G401.6 (cell line): ENCODE measurements around the gene BCL11A.
A peak's percentile ranks its signal among the peaks of the same experiment; 100 is the strongest.

Experiments used
- FAIRE-seq: peaks from 2 replicates; lab custom pipeline; 2012; peaks lifted over from hg19 to GRCh38; lab: Jason Lieb, UNC

Gene BCL11A

DNA sequence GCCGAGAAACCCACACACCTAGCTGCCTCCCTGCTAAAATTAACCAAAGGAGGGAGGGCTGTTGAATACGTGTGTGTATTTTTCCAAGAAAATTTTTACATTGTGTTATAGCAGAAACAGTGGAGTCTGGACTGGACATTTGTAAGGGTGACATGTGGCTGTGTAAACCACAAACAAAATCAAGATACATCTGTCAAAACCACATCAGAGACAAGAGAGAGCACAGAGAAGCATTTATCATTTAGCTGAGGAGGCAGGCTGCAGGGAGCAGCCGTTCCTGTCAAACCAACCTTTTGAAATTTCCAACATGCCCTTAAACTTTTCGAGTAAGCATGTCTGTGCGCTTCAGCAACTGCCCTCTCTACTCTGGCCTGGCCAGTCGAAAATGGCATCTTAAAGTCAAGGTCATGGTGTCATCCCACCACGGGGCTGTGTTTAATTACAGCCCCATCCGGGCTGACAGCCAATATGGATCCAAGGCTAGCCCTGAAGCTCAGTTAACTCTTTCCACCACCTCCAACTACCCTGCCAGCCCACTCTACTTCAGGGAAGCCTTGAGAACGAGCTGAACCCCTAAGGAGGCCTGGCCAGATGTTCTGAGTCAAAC is 8.4 kb downstream of the BCL11A start:
- FAIRE-seq = no peak

DNA sequence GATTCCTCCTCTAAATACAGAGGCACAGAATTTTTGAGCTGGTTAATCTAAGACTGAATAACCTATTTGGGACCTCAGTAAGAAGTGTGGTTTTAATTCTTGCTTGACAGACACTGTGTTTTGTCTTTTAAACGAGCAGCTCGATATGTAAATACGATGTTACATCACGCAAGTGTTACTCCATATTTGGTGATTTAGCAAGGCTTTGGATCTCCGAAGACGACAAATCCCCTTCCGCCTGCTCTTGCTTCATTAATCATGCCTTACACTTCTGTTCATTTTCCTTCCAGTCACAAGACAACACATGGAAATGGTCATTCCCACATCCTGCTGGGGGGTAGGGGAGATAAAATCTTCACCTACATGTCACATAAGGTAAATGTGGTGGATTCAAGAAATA is 9.4 kb downstream of the BCL11A start:
- no peak for FAIRE-seq

DNA sequence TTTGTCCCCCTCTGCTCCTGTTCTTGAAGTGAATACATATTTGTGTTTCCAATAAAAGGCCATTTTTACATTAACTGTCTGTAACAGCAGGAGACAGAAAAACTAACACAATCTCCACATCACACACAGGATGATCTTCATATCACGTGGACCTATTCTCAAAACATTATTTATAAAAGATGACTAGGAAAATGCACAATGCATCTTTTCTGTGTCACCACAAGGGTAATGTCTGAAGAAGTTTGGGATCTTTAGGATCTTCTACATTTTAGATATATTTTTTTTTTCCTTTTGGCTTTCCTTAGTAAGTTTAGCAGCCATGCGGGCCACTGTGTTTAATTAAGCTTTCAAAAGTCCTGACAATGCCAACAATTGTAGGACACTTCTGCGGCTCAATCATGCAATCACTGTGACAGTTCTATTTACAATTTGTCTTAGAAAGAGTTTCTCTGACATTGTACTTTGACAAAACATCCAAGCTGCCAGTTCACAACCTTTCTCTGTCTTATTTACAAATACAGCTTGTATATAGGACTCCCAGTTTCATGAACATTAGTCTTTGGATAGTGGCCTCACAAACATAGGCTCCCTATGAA is 12.3 kb downstream of the BCL11A start:
- FAIRE-seq = peak; percentile 6

DNA sequence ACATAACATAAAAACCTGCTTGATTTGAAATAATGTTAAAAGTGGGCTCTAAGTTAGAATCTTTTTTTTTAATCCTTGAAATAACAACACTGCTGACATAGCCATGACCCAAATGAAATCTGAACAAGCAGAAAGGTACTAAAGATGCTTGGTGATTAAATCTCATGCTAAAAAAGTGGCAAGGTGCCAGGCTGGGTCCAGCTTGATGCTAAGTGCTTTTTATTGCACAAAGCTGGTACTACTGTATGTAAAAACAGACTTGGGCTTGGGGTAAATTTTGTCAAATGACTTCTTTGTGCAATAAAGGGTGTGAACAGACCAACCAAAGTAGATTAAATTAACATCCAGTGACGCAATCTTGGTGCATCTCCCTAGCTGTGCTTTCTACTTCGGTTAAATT is 13.4 kb downstream of the BCL11A start:
- no peak for FAIRE-seq

DNA sequence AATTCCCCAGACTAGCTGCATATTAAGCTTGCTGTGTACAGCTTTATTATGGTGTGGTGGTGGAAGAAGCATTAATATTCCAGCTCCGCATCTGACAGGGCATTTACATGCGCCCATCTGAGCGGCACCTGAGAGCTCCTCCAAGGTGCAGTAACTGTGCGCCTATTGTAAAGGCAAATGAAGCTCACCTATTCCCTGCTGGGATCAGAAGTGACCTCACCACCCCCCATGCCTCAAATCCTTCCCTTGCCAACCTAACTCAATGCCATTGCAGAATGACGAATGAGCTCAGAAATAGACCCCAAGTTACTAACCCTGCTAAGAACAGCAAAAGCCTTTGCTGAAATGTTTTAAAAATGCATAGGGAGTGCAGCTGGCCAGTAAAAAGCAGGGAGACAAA is 14.3 kb downstream of the BCL11A start:
- FAIRE-seq = no peak

DNA sequence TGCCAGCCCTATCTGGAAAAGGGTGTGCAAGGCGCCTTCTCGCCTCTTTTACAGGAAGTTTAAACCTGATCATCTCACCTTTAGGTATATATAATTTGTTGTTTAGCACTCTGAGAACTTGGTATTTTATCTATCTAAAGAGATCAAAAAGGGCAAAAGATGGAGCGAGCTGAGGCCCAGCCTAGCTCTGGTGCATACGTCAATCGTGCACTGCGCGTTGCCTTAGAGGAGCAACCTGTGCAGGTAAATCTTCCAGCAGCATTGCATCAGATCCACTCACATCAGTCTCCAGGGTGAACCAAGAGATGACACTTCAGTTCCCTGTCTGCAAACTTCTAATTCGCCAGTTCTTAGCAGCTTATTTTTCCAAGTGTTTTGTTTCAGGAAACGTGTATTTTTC is 15.4 kb downstream of the BCL11A start:
- no peak for FAIRE-seq

DNA sequence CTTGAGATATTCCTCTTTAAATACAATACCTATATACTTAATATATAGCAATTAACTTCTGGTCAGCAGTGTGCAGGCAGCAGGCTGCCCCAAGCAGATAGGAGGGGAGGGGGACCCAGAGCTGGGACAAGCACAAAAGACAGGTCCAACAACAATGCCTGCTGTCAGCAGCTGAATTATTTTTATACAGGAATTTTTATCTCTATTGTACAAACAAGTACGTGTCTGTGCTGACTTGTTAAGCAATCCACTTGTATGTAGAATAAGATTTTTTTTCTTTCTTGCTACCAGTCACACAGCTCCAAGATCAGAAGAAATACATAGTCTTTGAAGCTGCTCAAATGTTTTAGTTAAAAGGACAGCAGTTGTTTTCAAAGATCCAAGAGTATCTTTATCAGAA is 16.7 kb downstream of the BCL11A start:
- peak; percentile 81 for FAIRE-seq

DNA sequence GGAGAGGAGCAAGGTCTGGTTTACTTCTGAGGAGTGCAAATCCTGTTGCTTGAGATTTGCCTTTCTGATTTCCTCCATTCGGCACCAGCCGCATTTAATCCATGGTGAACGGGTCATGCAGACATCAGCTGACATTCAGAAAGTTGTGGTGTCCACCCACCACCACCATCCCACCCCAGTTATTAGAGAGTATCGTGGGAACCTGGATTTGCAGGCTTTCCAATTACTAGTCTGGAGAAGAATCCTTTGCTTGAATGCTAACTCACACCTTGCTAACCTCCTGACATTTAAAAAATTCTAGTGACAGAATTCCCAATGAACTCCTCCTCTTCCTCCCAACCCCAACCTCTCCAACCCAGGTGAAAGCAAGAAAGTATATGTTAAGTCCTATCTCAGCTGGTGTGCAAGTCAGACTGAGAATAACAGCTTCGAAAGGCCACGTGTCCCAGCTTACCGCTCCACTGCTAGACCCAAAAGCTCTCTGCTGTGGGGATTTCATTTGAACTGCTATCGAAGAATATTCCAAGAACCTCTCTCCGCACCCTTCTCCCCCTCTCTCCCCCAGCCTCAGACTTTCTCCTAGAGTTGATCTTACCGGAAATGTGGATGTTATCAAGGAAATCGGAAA is 17.7 kb downstream of the BCL11A start:
- no peak for FAIRE-seq

DNA sequence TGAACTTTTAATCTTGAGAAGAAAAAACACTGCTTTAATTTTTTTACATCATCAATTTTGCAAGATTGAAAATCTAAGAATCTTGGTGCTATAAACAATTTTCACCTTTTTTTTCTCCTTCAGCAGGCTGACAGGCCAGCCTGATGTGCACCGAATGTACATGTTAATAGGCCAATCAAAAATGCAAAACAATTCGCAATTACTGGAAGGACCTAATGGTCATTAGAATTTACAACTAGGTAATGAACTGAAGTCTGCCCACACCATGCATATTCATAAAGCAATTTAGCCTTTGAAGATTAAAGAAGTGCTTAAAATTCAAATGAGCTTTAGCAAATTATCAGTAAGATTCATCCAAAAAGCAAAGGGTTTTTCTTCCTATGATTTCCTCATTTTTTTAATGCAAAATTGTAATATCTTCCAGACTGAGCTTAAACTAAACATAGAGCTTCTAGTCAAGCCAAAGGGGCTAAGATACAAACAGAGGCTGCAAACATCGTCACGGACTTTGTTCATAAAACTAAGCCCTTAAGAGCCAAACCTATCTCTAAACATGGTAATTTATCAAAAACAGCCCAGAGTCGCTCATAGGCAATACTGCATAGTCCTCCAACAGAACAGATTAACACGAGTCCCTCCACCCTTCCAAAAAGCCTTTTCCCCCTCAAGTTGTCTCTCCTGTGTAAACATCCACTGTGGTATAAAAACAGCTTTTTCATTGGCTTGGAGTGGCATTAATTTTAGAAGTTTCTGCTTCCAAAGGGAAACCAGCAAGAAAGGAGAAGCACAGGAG is 18.4 kb downstream of the BCL11A start:
- FAIRE-seq = no peak

DNA sequence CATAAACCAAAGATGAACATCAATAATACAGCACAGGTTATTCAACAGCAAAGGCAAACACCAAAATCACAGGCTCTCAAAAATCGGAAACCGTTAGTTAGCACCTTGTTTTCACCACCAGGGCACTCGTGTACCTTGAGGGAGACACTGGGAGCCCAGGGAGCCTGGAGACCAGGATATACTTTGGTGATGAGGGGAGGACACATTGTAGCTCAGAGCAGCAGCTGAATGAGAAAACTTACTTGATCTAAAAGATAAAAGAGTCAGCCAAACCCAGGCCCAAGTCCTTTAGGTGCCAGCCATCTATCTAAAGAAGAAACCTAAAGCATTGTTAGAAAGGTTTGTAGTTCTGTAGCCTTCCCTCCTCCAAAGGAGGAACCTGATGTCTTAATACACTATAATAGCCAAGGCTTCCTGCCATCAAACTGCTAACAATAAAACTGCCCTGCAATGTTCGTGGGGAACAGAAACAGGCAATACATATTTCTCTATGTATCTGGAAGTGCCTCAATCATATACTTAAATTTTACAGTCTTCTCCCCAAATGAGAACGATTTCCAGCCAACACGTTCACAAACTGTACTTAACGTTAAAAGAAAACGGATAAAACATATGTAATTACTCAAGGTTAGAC is 19.3 kb downstream of the BCL11A start:
- no peak for FAIRE-seq

DNA sequence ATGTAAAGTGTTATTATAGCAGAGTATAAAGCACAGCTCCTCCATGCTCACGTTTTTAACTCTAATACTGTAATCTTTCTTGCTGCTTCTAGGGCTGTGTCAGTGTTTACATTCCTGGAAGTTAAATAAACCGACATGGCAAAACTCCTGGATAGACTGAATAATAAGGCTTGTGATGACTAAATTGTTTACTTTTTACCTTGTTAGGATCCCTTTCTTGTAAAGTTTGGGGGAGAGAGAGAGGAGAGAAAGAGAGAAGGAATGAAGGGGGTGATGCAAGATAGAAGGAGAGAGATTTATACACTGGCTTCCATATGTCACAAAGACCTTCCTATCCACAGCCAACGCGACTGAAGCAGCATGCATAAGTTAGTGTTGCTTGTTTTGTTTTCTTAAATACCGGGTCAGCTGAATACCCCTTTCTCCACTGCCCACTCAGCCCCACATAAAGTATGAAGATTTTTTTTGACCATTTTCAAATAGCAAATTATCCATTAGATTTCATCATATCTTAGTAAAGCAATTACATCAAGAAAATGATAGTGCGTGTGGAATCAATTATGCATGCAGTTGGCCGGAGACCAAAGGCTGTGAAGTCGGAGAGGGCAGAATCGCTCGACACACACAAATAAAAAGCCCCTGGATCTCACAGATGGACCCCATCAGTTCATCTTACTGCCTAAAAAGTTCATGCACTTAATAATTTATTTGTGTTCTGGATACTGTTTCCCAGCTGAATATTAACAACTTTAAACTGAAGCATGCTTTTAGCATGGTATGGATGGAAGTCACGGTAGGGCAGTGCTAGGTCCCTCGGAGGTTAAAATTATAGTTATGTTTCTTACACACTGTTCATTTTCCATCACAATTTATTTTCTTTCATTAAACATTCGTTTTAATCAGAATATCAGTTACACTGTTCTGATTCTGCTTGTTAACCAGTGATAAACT is 20.1 kb downstream of the BCL11A start:
- FAIRE-seq = no peak

DNA sequence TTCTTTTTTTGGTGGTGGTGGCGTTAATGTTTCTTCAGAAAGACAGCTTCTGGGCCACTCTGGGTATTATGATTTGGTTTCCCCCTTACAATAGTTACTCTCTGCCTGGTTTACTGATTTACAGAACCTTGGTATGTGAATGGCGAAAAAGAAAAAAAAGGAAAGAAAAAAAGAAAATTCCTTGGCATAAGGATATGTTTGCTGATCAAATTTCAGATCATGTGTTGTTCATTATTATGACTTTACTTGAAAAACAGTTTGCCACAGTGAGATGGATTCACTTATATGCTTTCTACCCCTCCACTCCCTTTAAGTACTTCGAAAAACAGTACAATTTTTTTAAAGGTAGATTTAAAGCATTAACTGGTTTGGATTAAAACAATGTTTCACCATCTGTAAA is 21.0 kb downstream of the BCL11A start:
- no peak for FAIRE-seq

DNA sequence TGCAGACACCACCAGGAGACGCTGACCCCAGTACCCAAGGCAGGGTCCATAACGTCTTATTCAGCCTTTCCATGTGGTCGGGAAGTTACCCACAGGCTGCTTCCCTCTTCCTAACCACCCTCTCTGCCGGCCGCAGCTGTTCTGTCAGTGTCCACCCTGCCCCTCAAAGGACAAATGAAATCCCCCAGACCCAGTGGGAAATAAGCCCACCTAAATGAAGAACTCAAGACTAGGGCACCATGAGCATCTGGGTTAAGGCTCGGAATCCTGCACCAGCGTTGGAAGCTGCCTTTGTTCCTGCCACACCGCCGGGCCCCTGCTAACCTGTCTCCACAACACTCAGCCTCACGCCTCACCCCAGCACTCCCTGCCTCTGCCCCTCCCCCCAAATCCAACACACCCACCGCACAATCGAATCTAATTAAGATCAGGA is 21.7 kb downstream of the BCL11A start:
- FAIRE-seq = no peak

DNA sequence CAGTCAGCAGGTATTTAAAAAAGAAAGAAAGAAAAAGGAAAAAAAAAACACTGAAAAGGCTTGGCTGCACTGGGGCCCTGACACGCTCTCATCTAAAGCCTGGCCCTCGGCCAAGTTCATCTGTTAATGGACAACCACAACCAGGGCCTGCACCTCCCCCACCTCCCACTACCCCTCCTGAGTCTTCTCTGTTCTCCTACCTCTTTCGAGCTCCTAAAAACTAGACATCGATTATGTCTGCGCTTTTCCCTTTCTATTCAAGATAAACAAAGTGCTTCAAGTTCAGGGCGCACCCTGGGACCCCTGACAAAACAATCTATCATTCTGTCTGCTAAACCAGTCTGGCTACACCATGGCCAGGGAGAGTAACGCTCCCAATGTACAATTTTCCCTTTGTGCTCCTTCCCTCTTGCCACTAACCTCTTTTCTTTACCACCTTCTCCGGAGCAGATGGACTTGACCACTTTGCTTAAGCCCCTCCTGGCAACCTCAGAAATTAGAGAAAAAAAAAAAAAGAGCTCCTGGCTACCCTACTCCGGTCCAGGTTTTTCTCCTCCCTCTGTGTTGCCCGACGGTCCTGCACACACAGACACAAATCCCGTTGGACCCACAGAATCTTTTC is 22.7 kb downstream of the BCL11A start:
- FAIRE-seq = no peak

DNA sequence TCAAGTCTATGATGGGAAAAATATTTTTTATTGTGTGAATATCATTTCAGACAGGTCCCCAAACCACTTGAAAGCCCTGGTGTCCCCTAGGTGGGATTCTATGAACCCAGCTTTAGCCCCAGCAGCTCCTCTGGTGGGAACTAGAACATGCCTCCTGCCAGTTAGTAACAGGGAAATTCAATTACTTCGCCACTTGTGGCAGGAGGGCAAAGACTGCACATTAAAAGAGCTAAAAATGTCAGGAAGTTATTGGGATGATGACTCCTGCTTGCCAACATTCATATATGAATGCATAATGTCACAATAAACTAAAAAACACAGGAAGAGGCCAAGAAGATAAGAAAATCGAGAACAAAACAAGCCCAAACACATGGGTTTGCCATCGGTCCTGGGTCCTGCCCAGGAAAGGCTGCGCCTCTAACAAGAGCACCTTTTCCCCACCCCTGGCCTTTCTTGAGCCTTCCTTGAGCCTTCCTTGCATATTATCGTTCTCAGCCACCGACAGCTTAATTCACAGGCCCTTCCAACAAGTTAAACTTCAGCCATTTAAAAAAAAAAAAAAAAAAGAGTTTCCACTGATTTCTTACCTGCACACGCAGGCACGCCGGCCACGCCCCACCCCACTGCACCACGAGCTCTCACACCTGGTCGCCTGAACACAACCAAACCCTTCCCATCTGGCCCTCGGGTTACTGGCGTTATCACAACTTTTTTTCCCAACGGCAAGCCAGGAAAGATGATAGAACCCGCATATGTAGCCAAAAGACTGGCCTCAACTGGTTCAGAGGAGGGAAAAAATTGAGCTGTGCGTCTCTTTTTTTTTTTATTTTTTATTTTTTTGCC is 23.4 kb downstream of the BCL11A start:
- no peak for FAIRE-seq

DNA sequence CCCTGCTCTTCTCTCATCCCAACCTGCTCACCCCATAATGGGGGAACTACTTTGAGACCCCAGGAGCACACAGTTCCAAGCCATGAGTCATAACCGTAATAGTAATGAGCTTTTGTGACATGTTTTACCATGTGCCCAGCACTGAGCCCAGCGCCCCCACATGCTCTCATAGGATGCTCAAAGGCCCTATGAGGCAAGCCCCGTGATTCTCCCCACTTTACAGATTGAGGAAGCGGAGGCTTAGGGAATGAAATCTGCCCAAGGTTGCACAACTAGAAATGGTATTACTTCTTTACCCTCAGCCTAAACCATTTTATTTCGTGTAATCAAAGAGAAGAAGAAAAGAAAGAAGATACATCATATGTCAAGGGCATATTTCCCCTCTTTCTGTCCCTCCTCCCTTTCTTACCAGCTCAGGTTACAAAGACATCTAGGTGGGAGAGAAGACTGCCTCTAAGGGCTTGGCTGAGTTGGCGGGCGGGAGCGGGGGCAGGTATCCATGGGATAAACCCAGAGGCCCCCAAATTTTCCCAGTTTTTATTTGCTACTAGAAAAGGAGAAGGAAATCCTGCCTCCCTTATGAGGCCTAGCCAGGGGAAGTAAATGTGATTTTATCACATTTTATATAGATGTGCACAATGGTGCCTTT is 24.2 kb downstream of the BCL11A start:
- no peak for FAIRE-seq

DNA sequence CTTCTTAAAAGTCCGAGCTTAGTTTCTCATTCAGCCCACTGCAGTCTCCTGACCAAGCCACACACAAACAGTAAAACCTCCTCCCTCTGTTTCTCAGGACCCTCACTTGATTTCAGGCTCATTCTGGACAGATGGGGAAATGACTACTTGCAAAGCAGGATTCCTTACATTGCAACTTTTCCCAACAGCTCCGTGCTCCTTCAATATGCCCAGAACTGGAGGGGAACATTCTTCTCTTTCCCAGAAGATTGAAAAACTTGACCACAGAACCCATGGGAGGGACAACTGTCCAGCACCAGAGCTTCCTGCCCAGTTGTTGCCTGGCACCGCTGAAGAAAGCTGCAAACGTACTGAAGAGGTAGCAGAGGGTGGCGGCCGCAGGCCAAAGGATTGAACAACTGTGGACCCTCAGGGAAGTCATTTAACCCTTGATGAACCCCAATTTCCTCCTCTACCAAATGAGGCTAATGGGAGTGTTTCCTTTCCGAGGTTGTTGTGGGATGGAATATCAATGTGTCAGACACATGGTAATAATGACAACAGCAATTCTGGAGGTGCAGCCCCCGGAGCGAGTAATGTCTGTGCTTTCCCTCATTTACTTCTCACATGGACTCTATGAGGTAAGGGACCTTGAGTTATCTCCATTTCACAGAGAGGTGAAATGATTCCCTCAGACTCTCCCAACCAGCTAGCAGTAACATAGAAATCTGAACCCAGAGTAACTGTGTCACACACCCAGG is 25.0 kb downstream of the BCL11A start:
- FAIRE-seq = no peak

DNA sequence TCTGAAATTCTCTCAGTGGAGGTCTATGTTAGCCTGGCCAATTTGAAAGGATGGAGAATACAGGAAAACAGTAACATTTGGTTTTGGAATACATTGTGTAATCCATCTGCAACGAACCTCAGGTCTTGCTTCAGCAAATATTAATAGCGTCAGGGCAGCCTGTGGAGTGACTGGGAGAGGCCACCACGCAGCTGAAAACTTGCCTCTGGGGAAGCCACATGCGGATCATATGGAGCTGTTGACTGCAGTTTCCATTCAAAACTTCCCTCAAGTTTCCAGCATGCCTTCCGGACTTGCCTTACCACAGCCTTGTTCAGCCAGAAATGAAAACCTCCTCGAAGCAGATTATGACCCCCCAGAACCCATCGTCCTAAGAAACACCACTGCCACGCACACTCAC is 25.7 kb downstream of the BCL11A start:
- no peak for FAIRE-seq

DNA sequence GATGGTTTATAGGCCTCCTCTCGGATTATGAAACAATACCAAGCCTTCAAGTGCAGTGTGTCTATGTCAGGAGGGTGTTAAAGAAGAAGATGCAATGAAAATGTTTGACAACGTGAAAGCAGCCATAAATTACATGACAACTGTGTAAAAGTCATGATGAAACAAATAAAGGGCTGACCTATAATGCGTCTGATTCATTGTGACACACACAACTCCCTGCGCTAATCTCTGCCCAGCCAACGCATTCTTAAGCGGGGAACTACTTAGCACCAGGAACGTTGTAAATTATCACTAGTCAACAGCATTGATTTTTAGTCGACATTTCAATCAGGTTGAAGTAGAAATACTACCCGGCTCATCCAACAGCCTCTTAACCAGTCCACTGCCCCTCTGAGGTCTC is 26.8 kb downstream of the BCL11A start:
- no peak for FAIRE-seq
